GM08714 (cell line): ENCODE data around the gene TPMT.

ENCODE experiments used
- H3K4me3 ChIP-seq: fragments of 200-500 bp; sonication (Bioruptor generic); 2 replicates; pipeline ENCODE4 v1.5.1; 2014; ENCODE audit warnings: mild to moderate bottlenecking, low read length, inconsistent platforms
- ZNF274 ChIP-seq: IDR thresholded peaks from 2 replicates; pipeline ENCODE4 v1.6.1; 2012; ENCODE audit warnings: mild to moderate bottlenecking, low read depth, low read length

TPMT gene

GRCh38 chr6:18147160-18147559 is 7.7 kb downstream of the TPMT start:
- TF ChIP-seq ZNF274: no peak
- no peak overlapping the region for H3K4me3 ChIP-seq

DNA sequence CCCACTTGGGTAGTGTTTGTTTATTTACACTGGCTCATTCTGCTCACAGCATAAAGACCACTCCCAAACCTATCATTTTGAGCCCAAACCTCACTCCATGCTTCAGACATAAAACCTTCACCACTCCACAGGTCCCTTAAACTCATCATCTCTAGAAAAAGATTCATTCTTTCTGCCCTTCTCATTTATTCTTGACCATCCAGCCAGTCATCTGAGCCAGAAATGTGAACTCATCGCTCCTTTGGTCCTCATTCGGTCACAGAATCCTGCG is 12.4 kb downstream of the TPMT start:
- TF ChIP-seq ZNF274: no peak

GRCh38 chr6:18141805-18142590 is 12.9 kb downstream of the TPMT start:
- TF ChIP-seq ZNF274: no peak
- no peak overlapping the region for H3K4me3 ChIP-seq

More for the DNA sequence above, 12.4 kb downstream of the TPMT start:
- no peak overlapping the region for H3K4me3 ChIP-seq

- no peak overlapping the region for H3K4me3 ChIP-seq
- no peak for TF ChIP-seq ZNF274
Observed at GRCh38 chr6:18139935-18140621, 14.8 kb downstream of the TPMT start.

- no peak overlapping the region for H3K4me3 ChIP-seq
- no peak for TF ChIP-seq ZNF274
Observed at GRCh38 chr6:18138906-18139305, 16.0 kb downstream of the TPMT start.

DNA sequence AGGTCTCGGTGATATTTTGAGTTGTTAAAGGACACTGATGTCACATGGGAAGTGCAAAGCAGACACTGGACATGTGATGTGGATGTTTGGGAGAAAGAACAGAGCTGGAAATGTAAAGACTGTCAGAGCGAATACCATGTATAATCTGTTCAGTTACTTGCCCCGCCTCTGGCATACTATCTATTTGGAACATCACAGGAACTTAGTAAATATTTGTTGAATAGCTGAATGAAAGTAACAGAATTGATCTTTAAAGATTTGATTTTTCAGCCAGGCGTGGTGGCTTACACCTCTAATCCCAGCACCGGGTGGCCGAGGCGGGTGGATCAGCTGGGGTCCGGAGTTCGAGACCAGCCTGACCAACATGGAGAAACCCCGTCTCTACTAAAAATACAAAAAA is 18.6 kb downstream of the TPMT start:
- TF ChIP-seq ZNF274: no peak
- no peak overlapping the region for H3K4me3 ChIP-seq

DNA sequence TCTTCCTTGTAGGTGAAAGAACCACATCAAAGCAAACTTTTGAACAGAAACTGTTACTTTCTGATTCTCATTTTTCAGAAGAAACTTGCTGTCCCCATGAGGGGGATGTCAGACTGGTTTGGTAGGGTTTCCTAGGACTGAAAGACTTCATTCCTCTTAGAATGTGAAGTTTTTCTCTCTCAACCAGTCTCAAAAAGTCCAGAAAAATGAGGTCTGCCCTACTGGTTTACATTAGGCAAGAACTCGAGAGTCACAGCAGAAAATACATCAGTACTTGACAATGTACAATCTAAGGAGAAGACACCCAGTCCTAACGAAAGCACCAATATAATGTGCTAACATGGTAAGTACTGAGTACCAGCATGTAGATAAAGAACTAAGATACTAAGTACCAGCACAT is 19.7 kb downstream of the TPMT start:
- no peak for TF ChIP-seq ZNF274
- H3K4me3 ChIP-seq: no peak overlapping the region

DNA sequence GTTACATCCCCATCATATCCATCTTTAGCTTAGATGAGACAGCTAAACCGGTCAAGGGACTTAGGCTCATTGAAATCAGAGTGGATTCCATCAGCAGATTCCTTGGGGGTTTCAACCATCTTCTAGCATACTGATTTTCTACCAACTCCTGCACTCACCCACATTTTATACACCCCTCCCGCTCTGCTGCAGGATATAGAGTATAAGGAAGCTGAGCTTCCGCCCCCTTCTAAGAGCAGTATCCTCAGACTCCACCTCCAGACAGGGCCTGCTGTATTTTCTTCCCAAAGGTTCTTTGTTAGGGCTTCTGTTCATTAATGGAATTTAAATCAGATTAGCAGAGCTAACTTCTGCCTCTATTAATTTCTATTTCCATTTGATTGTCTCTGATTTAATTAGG is 22.5 kb downstream of the TPMT start:
- TF ChIP-seq ZNF274: no peak
- no peak overlapping the region for H3K4me3 ChIP-seq

DNA sequence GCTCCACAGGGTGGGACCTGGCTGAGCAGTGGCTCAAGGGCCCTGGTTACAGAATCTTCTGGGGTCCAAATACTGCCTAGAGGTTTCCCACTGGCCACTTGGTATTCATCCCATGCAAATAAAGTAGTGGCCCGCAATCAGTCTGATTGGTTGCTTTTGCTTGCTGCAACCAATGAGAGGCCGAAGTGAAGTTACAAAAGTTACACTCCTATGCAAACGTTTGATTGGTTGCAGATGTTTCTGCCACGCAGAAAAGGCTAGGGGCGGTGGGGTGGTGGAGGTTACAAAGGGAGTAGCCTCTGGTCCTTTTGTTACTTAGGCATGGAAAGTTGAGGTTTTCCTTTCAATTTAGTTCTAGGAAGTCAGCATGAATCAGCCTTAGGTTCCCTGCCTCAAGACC is 28.8 kb downstream of the TPMT start:
- TF ChIP-seq ZNF274: no peak
- no peak overlapping the region for H3K4me3 ChIP-seq

DNA sequence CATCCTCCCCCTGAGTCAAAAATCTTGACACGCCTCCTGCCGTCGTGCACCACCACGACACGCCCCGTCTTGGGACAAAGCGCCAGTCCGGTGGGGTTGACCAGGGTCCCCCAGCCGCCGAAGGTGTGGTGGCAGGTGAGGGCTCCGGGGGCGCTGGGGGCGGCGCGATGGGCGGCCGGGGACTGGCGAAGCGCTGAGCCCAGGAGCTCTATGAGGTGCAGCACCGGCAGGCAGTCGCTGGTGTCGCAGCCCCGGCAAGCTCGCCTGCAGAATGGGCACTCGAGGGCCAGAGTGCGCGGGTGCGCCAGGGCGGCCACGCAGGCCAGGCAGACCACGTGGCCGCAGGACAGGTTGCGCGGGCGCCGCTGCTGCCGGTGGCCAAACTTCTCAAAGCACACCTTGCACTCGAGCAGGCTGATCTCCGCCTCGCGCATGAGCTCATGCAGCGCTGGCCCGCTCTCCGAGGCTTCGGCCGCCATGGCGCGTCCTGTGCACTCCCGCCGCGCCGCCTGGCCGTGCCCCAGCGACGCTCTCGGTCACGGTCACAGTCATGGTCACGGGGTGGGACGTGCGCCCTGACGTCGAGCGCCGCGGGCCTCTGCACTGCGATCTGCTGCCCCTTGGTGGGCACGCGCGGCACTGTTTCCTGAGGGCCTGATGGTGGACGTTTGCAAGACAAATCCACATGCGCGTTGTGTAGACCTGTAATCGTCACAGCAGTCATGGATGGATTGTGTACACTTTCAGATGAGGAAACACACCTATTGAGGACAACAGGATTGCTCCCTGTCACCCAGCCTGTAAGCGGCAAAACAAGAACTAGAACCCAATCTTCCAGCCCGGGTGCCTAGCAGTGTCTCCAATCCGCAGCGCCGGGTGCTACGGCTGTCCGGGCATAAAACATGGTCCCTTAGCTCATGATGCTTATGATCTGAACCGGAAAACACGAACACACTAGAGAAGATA is 32.5 kb downstream of the TPMT start, which contains the start of gene NHLRC1:
NHLRC1 (minus strand) TSS at position 550 of the 966 bp plus-strand sequence; CDS start at position 479, 71 bp downstream.
- peak within 1 kb of the TSS; percentile 52; the same call in 1 of the 2 replicates for H3K4me3 ChIP-seq
- no peak for TF ChIP-seq ZNF274

DNA sequence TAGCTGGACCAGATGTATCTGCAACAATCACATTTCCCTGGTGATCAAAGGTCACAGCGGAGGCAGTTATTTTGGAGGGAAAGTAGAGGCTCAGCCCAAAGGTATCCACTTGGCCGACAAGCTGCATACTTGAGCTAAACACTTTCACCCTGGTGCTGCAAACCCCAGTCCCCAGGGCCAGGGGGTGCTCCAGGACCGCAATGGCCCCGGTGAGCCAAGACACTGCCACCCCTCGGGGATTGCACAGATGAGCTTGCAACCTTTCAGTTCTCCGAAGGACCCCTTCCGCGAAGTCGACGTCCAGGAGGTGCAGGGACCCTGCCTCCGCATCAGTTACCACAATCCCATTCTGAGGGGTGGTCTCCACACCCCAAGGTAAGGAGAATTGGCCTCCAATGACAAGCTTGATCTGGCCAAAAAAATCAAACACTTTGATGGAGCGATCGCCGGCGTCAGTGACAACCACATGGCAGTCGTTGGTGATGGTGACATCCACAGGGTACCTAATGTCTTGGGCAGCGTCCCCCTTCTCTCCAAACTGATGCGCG is 33.2 kb downstream of the TPMT start:
- TF ChIP-seq ZNF274: no peak
- no peak overlapping the region; the same call in 1 of the 2 replicates for H3K4me3 ChIP-seq

DNA sequence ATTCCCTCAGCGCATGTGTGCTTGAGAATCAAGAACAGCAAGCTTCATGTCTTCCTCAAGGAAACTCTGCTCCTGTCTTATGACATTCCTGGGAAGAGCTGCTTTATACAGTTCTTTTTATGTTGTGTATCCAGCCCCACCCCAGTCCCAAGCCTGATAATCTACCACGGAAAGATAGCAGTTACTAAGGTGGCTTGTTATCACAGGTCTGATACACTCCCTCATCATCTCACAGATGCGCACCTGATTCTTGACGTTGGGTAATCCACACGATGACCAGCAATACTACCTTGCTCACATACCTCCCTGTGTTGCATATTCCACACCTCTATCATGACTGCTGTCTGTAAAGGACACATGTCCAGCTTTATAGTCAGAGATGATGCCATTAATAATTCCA is 35.6 kb downstream of the TPMT start:
- no peak overlapping the region for H3K4me3 ChIP-seq
- TF ChIP-seq ZNF274: no peak

DNA sequence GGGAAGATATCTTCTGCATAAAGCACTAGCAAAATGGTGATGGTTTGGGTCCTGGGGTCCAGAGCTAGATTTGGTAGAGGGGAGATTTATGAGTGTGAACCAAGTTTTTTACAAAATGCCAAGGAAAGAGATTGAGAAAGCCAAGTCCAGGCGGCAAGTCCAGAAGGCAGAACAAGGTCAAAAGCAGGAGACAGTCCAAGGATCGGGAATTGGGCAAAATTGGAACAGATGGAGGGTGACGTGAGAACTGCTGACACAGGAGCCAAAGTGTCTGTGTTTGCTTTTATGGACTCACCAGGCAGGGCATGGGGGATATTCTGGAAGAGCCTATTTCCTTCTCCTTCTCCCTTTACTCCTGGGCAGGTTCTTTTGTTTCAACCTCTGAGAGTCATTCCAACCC is 36.5 kb downstream of the TPMT start:
- H3K4me3 ChIP-seq: no peak overlapping the region
- TF ChIP-seq ZNF274: no peak

DNA sequence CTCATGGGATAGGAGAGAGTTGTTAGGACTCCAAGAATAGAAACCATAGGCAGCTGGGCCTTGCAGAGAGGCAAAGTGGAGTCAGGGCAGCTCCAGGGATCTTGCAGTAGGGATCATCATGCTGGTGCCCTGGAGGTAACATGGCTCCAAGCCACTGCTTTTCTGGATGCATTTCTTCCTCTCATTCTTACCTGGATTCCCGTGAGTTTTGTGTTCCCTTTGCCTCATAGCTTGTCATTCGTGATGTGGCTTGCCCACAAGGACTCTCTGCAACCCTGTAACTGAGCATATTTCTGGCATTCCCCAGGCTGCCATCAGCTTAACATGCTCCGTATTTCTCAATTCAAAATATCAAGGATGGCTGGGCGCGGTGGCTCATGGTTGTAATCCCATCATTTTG is 37.7 kb downstream of the TPMT start:
- H3K4me3 ChIP-seq: no peak overlapping the region
- TF ChIP-seq ZNF274: no peak
